Measurements from ENCODE around the gene ATP6V0B. TPM values are rescaled to one million over a fixed set of nuclear protein-coding genes. Genes with fewer than 3 reads are reported as not detected.

The ATP6V0B gene
- total RNA-seq, 2 experiments from 2014 or later, result 116 to 117 TPM

- Mint-ChIP-seq H3K27me3 (ENCODE audit: low read depth) (no peaks in the 10 kb centered on the region), H3K27ac (peak overlapping the region; percentile 86), H3K4me3 (peak overlapping the region; percentile 97), H3K4me1 (ENCODE audit: low read depth) (peaks cover 36% of the 10 kb centered on the region), H3K9me3 (ENCODE audit: insufficient read depth) (no peaks in the 10 kb centered on the region), H3K36me3 (ENCODE audit: low read depth) (peaks cover 25% of the 10 kb centered on the region)
- CTCF ChIA-PET, result interaction anchor here (0.8 to 1.6 kb wide), 3 partner anchors 24 to 36 kb away, joined by 3 to 4 read pairs (median 4); partner anchors contain the start of gene IPO13
- DNase-seq (no peak), ATAC-seq (no peak)
- POLR2A ChIA-PET, result interaction anchor here (0.6 to 1.8 kb wide), 2 partner anchors 22 to 24 kb away, joined by 3 to 6 read pairs; partner anchors contain the start of gene IPO13
Observed at GRCh38 chr1:43970911-43971310, 3.8 kb upstream of the ATP6V0B start.

GRCh38 chr1:43971336-43971980 is 3.3 kb upstream of the ATP6V0B start:
- ATAC-seq (no peak), DNase-seq (no peak)
- no peaks in the 10 kb centered on the region for H3K27me3 Mint-ChIP-seq (ENCODE audit: low read depth)
- H3K27ac Mint-ChIP-seq, result no peak overlapping the region
- ChIA-PET POLR2A (interaction anchor here (0.6 kb wide), 1 partner anchor 22 kb away, joined by 3 read pairs; no protein-coding TSS in a partner anchor), CTCF (no interaction called here)
- no peaks in the 10 kb centered on the region for H3K9me3 Mint-ChIP-seq (ENCODE audit: insufficient read depth)
- H3K4me1 Mint-ChIP-seq (ENCODE audit: low read depth), result peaks cover 42% of the 10 kb centered on the region
- H3K36me3 Mint-ChIP-seq (ENCODE audit: low read depth), result peaks cover 28% of the 10 kb centered on the region
- peak overlapping the region; percentile 97 for H3K4me3 Mint-ChIP-seq

- Mint-ChIP-seq H3K4me1 (ENCODE audit: low read depth) (peaks cover 64% of the 10 kb centered on the region), H3K36me3 (ENCODE audit: low read depth) (peaks cover 44% of the 10 kb centered on the region)
- POLR2A ChIA-PET, result interaction anchor here (0.8 to 1.4 kb wide), 3 partner anchors 18 to 41 kb away, joined by 3 to 5 read pairs (median 3); no protein-coding TSS in a partner anchor
Observed at GRCh38 chr1:43973981-43974442, 748 bp upstream of the ATP6V0B start.

GRCh38 chr1:43975249-43975961 is 645 bp downstream of the ATP6V0B start:
- Mint-ChIP-seq H3K4me1 (ENCODE audit: low read depth) (peaks cover 59% of the 10 kb centered on the region), H3K36me3 (ENCODE audit: low read depth) (peaks cover 45% of the 10 kb centered on the region), H3K27ac (peak overlapping the region; percentile 89), H3K4me3 (peak overlapping the region; percentile 89), H3K27me3 (ENCODE audit: low read depth) (no peaks in the 10 kb centered on the region), H3K9me3 (ENCODE audit: insufficient read depth) (no peaks in the 10 kb centered on the region)
- POLR2A ChIA-PET, result interaction anchor here (1.0 to 1.7 kb wide), 8 partner anchors 9 to 326 kb away, joined by 3 to 6 read pairs (median 4); partner anchors contain the start of genes KDM4A and ST3GAL3
- CTCF ChIA-PET, result interaction anchor here (0.9 to 3.1 kb wide), 9 partner anchors 13 to 211 kb away, joined by 3 to 13 read pairs (median 5); partner anchors contain the start of gene ARTN
- ATAC-seq (peak; percentile 11), DNase-seq (peak; percentile 58)

More at GRCh38 chr1:43973981-43974442, 748 bp upstream of the ATP6V0B start:
- ATAC-seq (no peak), DNase-seq (no peak)
- Mint-ChIP-seq H3K27me3 (ENCODE audit: low read depth) (no peaks in the 10 kb centered on the region), H3K4me3 (peak overlapping the region; percentile 89), H3K9me3 (ENCODE audit: insufficient read depth) (no peaks in the 10 kb centered on the region), H3K27ac (peak overlapping the region; percentile 89)
- CTCF ChIA-PET, result interaction anchor here (1.0 to 3.1 kb wide), 3 partner anchors 27 to 62 kb away, joined by 4 to 13 read pairs (median 4); partner anchors contain the start of gene IPO13

- CTCF ChIA-PET, result interaction anchor here (0.5 to 3.1 kb wide), 9 partner anchors 13 to 212 kb away, joined by 3 to 13 read pairs (median 5); partner anchors contain the start of gene ARTN
- H3K36me3 Mint-ChIP-seq (ENCODE audit: low read depth), result peaks cover 45% of the 10 kb centered on the region
- H3K9me3 Mint-ChIP-seq (ENCODE audit: insufficient read depth), result no peaks in the 10 kb centered on the region
- ATAC-seq (no peak), DNase-seq (no peak)
- H3K27me3 Mint-ChIP-seq (ENCODE audit: low read depth), result no peaks in the 10 kb centered on the region
- peak overlapping the region; percentile 89 for H3K4me3 Mint-ChIP-seq
- H3K27ac Mint-ChIP-seq, result peak overlapping the region; percentile 89
- peaks cover 56% of the 10 kb centered on the region for H3K4me1 Mint-ChIP-seq (ENCODE audit: low read depth)
- POLR2A ChIA-PET, result interaction anchor here (1.0 to 1.7 kb wide), 6 partner anchors 9 to 326 kb away, joined by 3 to 6 read pairs (median 4); partner anchors contain the start of genes KDM4A and ST3GAL3
Observed at GRCh38 chr1:43976045-43976444, 1.3 kb downstream of the ATP6V0B start.

GRCh38 chr1:43976890-43977289 is 2.1 kb downstream of the ATP6V0B start:
- no peaks in the 10 kb centered on the region for H3K9me3 Mint-ChIP-seq (ENCODE audit: insufficient read depth)
- CTCF ChIA-PET, result interaction anchor here (1.3 to 3.1 kb wide), 4 partner anchors 12 to 59 kb away, joined by 4 to 13 read pairs (median 8); no protein-coding TSS in a partner anchor
- H3K4me1 Mint-ChIP-seq (ENCODE audit: low read depth), result peaks cover 53% of the 10 kb centered on the region
- DNase-seq (no peak), ATAC-seq (no peak)
- POLR2A ChIA-PET, result interaction anchor here (1.0 to 1.7 kb wide), 2 partner anchors 270 to 327 kb away, joined by 3 to 4 read pairs; partner anchors contain the start of genes KDM4A and ST3GAL3
- H3K4me3 Mint-ChIP-seq, result peak overlapping the region; percentile 89
- peaks cover 42% of the 10 kb centered on the region for H3K36me3 Mint-ChIP-seq (ENCODE audit: low read depth)
- no peaks in the 10 kb centered on the region for H3K27me3 Mint-ChIP-seq (ENCODE audit: low read depth)
- peak overlapping the region; percentile 3 for H3K27ac Mint-ChIP-seq

- H3K4me1 Mint-ChIP-seq (ENCODE audit: low read depth), result peaks cover 53% of the 10 kb centered on the region
- POLR2A ChIA-PET, result interaction anchor here (0.5 to 0.7 kb wide), 2 partner anchors 13 to 744 kb away, joined by 3 read pairs; no protein-coding TSS in a partner anchor
- CTCF ChIA-PET, result interaction anchor here (1.2 to 3.1 kb wide), 4 partner anchors 28 to 214 kb away, joined by 4 to 13 read pairs (median 8); no protein-coding TSS in a partner anchor
- H3K4me3 Mint-ChIP-seq, result peak overlapping the region; percentile 89
- H3K27ac Mint-ChIP-seq, result no peak overlapping the region
- ATAC-seq (no peak), DNase-seq (no peak)
- peaks cover 35% of the 10 kb centered on the region for H3K36me3 Mint-ChIP-seq (ENCODE audit: low read depth)
- H3K27me3 Mint-ChIP-seq (ENCODE audit: low read depth), result no peaks in the 10 kb centered on the region
- H3K9me3 Mint-ChIP-seq (ENCODE audit: insufficient read depth), result no peaks in the 10 kb centered on the region
Observed at GRCh38 chr1:43977376-43978263, 2.9 kb downstream of the ATP6V0B start.

GRCh38 chr1:43978264-43978550 is 3.4 kb downstream of the ATP6V0B start:
- Mint-ChIP-seq H3K9me3 (ENCODE audit: insufficient read depth) (no peaks in the 10 kb centered on the region), H3K27ac (no peak overlapping the region), H3K4me3 (peak overlapping the region; percentile 72), H3K4me1 (ENCODE audit: low read depth) (peaks cover 53% of the 10 kb centered on the region), H3K36me3 (ENCODE audit: low read depth) (peaks cover 31% of the 10 kb centered on the region), H3K27me3 (ENCODE audit: low read depth) (no peaks in the 10 kb centered on the region)
- DNase-seq (no peak), ATAC-seq (no peak)
- ChIA-PET POLR2A (interaction anchor here (0.5 to 0.7 kb wide), 2 partner anchors 12 to 743 kb away, joined by 3 read pairs; no protein-coding TSS in a partner anchor), CTCF (interaction anchor here (1.2 to 1.3 kb wide), 2 partner anchors 43 to 215 kb away, joined by 4 to 8 read pairs; no protein-coding TSS in a partner anchor)

GRCh38 chr1:43978551-43979260 is 3.9 kb downstream of the ATP6V0B start, which contains the start of gene B4GALT2:
Gene B4GALT2 (plus strand): TSS chr1:43979210. CDS start chr1:43981161, 1,951 bp downstream.
- peak within 1 kb of the TSS; percentile 83 for H3K4me3 Mint-ChIP-seq
- DNase-seq, result peak; percentile 45
- peaks cover 49% of the 10 kb centered on the region for H3K4me1 Mint-ChIP-seq (ENCODE audit: low read depth)
- peaks cover 27% of the 10 kb centered on the region for H3K36me3 Mint-ChIP-seq (ENCODE audit: low read depth)
- peak; percentile 10 for ATAC-seq
- H3K27me3 Mint-ChIP-seq (ENCODE audit: low read depth), result no peaks in the 10 kb centered on the region
- ChIA-PET POLR2A (interaction anchor here (0.5 to 0.7 kb wide), 2 partner anchors 12 to 743 kb away, joined by 3 read pairs; no protein-coding TSS in a partner anchor), CTCF (interaction anchor here (1.2 to 1.3 kb wide), 2 partner anchors 44 to 215 kb away, joined by 4 to 8 read pairs; no protein-coding TSS in a partner anchor)
- H3K9me3 Mint-ChIP-seq (ENCODE audit: insufficient read depth), result no peaks in the 10 kb centered on the region
- H3K27ac Mint-ChIP-seq, result peak within 1 kb of the TSS; percentile 88

GRCh38 chr1:43979261-43979527 is 4.4 kb downstream of the ATP6V0B start:
- Mint-ChIP-seq H3K27ac (no peak overlapping the region), H3K9me3 (ENCODE audit: insufficient read depth) (no peaks in the 10 kb centered on the region), H3K27me3 (ENCODE audit: low read depth) (no peaks in the 10 kb centered on the region), H3K4me1 (ENCODE audit: low read depth) (peaks cover 44% of the 10 kb centered on the region), H3K36me3 (ENCODE audit: low read depth) (peaks cover 25% of the 10 kb centered on the region), H3K4me3 (no peak overlapping the region)
- no peak for DNase-seq
- ChIA-PET POLR2A (no interaction called here), CTCF (no interaction called here)
- ATAC-seq, result no peak
